DMS53 treated with DMSO at 0.1 percent for 48 hours (cell line): ENCODE results near the gene NPAS3.

Source experiments
- DNase-seq: peaks from one replicate; lab custom pipeline; 2025; ENCODE audit not compliant: unreplicated experiment; lab: John Stamatoyannopoulos, UW

The NPAS3 gene

GRCh38 chr14:32940066-32940651 is 1.5 kb downstream of the NPAS3 start:
- peak; percentile 21 for DNase-seq

DNA sequence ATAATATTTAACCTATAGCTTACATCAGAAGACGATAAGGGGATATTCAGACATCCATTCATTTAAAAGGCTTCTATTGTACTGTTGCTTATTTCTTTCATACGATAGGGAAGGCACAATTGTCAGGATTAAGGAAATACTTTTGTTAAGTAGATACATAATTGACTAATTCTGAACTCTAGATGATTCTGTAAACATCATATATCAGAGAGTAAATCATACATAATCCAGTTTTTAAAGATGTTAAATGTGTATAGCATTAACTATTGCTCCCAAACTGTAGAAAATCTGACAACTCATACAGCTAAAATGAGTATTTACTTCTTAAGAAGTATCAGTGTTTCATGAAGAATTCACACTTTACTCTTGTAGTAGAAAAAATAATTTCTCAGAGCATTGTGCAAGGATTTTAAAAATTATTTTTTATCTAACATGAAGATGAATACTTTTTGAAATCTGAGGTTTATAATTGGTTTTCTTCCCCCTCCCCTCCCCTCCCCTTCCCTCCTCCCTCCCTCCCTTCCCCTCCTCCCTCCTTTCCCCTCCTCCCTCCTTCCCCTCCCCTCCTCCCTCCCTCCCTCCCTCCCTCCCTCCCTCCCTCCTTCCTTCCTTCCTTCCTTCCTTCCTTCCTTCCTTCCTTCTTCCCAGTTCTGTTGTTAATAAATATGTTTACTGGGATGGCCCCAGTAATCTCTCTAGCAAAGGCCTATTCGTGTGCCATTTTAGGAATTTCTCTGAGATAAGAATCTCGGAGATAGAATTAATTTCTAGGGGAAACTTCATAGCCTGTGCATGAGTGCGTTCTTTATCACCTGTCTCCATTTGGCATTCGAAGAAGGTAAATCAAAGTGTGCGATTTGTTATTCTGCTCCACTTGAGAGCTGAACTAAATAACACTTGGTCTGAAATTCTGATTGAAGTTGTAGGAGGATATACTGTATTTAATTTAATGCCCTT is 2.3 kb downstream of the NPAS3 start:
- DNase-seq = no peak

DNA sequence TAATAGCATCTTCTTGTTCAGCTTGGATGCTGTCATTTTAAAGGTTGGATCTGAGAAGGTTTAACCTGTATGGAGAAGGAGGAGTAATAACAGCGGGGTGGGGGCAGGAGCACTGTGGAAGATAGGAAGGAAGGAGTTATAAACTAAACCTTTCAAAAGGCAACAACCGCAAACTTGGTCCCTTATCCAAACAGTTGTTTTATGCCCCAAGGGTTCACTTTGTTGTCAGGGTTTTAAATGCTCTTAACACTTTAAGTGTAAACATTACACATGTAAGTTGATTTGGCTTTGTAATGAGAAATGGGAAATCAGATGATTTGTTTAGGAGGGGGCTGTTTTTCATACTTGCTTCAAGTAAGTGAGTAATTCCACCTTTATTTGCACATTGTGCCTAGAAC is 3.0 kb downstream of the NPAS3 start:
- no peak for DNase-seq

DNA sequence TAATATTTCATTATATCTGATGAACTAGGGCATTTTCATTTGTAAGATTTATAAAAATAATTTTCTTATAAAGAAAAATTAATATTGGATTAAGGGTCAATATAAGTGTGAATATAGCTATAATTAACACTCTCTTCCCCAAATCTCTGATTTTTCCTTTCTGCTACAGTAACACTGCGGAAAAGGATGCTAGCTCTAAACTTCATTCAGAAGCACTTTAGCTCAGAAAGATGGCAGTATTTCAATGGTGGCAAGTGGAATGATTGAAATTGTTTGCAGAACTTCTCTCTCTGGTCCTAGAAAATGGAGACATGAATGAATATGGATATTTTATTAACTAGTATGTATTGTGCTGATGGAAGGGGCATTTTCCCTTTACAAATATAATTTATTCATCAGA is 8.4 kb downstream of the NPAS3 start:
- no peak for DNase-seq

GRCh38 chr14:32947792-32948191 is 9.1 kb downstream of the NPAS3 start:
- DNase-seq = no peak

- no peak for DNase-seq
These were observed 11.9 kb downstream of the NPAS3 start for GRCh38 chr14:32950584-32950983.

DNA sequence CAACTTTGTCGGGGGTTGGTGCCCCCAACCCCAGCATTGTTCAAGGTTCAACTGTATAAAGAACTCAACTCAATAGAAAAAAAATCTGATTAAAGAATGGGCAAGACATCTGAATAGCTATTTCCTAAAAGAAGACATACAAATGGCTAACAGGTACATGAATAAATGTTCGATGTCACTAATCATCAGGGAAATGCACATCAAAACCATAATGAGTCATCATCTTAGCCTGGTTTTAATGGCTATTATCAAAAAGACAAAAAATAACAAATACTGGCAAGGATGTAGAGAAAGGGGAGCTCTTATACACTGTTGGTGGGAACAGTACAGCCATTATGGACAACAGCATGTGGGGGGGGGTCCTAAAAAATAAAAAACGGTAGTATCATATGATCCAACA is 28.7 kb downstream of the NPAS3 start:
- no peak for DNase-seq

DNA sequence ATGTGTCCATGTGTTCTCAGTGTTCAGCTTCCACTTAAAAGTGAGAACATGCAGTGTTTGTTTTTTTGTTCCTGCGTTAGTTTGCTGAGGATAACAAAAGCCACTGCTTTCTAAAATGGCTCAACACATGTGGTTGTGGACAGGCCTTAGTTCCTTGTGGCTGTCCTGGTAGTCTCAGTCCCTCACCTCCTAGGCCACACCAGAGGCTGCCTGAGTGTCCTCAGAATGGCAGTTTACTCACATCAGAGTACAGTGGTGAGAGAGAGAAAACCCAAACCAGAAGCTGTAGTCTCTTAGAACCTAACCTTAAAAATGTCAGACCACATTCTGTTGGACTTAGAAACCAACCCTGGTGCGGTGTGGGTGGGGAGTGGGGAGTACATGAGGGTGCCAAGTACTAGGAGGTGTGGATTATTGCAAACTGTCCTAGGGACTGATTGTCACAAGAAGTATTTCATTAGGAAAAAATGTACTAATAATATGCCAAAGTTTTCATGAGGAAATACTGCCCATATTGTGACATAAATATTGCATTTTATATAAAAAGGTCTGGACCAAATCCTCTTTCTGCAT is 30.4 kb downstream of the NPAS3 start:
- no peak for DNase-seq

DNA sequence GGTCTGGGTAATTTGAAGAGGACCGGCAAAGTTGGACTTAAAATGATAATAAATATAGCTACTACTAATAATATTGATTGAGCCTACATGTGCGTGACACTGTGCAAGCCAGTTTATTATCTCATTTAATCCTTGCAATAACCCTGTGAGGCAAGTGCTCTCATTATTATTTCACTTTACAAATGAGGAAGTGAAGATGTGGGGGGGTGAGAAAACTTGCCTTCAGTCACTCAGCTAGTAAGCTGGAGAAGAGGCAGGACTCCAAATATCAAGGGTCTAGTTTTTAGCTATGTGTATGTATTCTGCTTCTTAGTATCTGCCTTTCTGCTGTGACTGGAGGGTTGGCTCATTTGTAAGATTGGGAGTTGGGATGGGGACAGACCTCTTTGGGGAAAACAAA is 39.2 kb downstream of the NPAS3 start:
- no peak for DNase-seq

DNA sequence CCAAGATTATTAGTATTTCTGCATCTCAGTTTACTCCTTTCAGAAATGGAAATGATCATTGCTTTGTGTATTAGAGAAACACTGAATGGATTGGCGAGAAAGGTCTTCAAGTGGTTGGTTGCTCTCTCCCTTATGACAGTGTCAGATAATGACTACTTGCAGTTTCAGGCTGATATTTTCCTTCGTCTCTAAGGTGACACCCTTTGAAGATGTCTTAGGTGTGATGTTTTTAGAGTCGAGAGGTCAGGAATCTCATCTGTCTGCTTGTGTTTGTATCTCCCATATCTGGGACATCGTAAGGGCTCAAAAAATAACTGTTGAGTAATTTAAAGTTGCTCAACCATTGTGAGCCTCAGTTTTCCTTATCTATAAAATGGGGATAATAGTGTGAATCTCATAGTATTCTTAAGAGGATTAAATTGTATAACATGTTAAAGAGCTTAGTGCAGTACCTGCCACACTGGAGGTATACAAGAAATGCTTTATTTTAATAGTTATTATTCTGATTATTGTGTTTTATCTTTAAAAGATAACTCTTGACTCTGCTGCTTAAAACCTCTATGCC is 40.1 kb downstream of the NPAS3 start:
- DNase-seq = no peak

GRCh38 chr14:32980178-32980901 is 41.7 kb downstream of the NPAS3 start:
- no peak for DNase-seq

GRCh38 chr14:32980902-32981501 is 42.3 kb downstream of the NPAS3 start:
- no peak for DNase-seq

- DNase-seq = no peak
These were observed 45.7 kb downstream of the NPAS3 start for GRCh38 chr14:32984241-32984930.

GRCh38 chr14:32985866-32986265 is 47.2 kb downstream of the NPAS3 start:
- no peak for DNase-seq

DNA sequence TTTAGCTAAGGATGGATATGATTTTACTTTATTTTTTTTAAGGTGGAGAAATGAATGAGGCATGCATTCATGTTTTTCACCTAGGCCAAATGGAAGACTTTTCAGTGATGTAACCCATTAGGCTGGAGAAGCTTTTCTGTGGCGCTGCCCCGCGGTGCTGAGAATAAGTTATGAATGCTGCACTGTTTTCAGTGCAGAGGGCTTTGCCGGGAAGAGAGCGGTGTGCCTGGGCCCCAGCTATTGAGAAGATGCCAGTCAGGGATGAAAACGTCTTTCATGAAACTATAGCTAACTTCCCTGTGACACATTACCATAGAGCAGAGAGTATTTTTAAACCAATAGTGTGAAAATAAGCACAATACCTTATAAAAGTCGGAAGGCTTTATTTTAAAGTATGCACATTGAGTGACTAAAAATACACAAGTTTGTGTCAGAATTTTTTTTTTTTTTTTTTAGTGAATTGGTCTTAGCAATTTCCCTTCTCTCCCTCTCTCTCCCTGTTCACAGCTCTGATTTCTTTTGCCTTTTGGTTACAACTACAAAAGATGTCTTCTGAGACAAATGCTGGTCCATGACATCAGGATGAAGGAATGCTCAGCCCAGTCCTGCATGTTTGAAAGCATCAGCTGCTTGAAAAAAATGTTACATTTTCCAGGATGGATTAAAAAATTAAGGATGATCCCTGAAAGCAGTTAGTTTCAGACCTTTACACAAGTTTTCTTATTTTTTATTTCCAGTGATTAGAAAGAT is 48.3 kb downstream of the NPAS3 start:
- DNase-seq = no peak

- DNase-seq = no peak
These were observed 53.0 kb downstream of the NPAS3 start for GRCh38 chr14:32991691-32992090.

DNA sequence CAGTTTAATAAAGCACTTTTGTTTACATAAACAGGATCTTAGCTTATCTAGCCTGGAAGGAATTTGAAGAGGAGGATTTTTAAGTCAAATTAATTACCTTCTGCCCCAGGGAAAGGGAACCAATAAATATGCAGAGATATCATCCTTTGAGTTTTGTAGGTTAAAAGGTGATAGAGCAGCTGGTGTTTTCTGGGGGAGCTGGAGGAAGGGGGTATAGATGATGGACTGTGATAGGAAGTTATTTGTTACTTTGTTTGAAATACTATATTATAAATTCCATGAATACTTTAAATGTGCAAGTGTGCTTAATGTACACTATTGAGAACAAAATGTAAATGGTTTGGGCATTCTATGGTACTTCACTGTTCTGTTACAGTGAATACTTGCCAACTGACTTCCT is 55.2 kb downstream of the NPAS3 start:
- DNase-seq = no peak

DNA sequence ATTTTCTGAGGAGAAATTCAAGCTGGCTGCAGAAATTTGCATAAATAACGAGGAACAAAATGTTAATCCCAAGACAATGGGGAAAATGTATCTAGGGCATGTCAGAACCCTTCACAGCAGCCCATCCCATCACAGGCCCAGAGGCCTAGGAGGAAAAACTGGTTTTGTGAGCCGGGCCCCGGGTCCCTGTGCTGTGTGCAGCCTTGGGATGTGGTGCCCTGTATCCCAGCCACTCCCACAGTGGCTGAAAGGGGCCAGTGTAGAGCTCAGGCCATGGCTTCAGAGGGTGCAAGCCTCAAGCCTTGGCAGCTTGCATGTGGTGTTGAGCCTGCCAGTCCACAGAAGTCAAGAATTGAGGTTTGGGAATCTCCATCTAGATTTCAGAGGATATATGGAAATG is 57.7 kb downstream of the NPAS3 start:
- no peak for DNase-seq

GRCh38 chr14:32998433-32998832 is 59.8 kb downstream of the NPAS3 start:
- peak; percentile 5 for DNase-seq

DNA sequence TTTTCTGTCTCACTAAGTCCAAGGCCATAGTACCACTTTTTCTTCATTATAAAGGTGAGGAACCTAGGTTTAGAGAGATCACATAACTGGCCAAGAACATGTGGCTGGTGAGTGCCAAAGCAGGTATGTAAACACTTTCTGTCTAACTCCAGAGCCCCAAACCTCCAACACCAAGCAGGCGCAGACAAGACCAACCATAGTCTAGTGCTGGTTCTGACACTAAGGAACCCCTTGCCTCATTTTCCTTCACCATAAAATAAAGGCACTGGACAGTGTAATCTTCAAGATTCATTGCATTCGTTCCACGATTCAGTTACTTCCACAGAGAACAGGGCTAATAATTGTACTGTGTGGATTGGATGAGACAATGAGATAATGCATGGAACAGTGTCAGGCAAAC is 71.0 kb downstream of the NPAS3 start:
- DNase-seq = no peak
